HepG2 (cell line): ENCODE data around the gene OVOL3. TPM values are rescaled to one million over a fixed set of nuclear protein-coding genes. Genes with fewer than 3 reads are reported as not detected.

Experiments
- CBX5 ChIP-seq: sonication (generic); formaldehyde crosslinking; IDR thresholded peaks from 2 replicates; pipeline ENCODE4 v1.4.0; 2020; ENCODE audit warnings: missing genetic modification reagents, borderline replicate concordance
- ERF ChIP-seq: IDR thresholded peaks from 2 replicates; pipeline ENCODE4 v1.6.1; 2018; ENCODE audit warnings: missing biosample characterization, missing genetic modification reagents
- HOXA7 ChIP-seq: sonication (generic); formaldehyde crosslinking; IDR thresholded peaks from 2 replicates; pipeline ENCODE4 v1.8.1; 2022; ENCODE audit warnings: mild to moderate bottlenecking, missing genetic modification reagents, moderate library complexity
- KLF15 ChIP-seq: sonication (generic); formaldehyde crosslinking; IDR thresholded peaks from 2 replicates; pipeline ENCODE4 v1.8.1; 2023; ENCODE audit warnings: borderline replicate concordance, mild to moderate bottlenecking, inconsistent platforms, missing genetic modification reagents, mixed read lengths
- RBM22 ChIP-seq: fragments of 200-400 bp; formaldehyde crosslinking; optimal IDR thresholded peaks from 2 replicates; pipeline ENCODE3; 2017; ENCODE audit warnings: mild to moderate bottlenecking, low read length, moderate library complexity
- TBX3 ChIP-seq: fragments of 450-650 bp; IDR thresholded peaks from 2 replicates; pipeline ENCODE4 v1.6.1; 2017; ENCODE audit warnings: antibody characterized with exemption, mild to moderate bottlenecking, inconsistent platforms, borderline replicate concordance
- ZBTB7A ChIP-seq: sonication (generic); formaldehyde crosslinking; IDR thresholded peaks from 2 replicates; pipeline ENCODE4 v1.8.0; 2022; ENCODE audit warnings: mild to moderate bottlenecking, missing genetic modification reagents
- ZFP1 ChIP-seq: IDR thresholded peaks from 2 replicates; pipeline ENCODE4 v1.6.1; 2016
- ZNF484 ChIP-seq: sonication (generic); formaldehyde crosslinking; IDR thresholded peaks from 2 replicates; pipeline ENCODE4 v1.5.1; 2020; ENCODE audit warnings: mild to moderate bottlenecking, low read depth, missing genetic modification reagents, borderline replicate concordance
- polyA plus RNA-seq, 8 experiments: library from polyadenylated mRNA; depleted of rRNA in 3 of 8; stranded (reverse) in 7 of 8; unstranded in 1 of 8; fragments of >200 nt; fragmentation: Illumina TruSeq in 4 of 8; extraction: Trizol in 4 of 8; gene quantifications; 2 replicates each; pipeline versions ENCODE4 v1.2.1 to v1.2.3, GENCODE V29; 2011 to 2016; ENCODE audit warnings: low read depth in 4 of 8, missing spikeins in 1 of 8, mixed read lengths in 1 of 8; ENCODE audit not compliant: insufficient read depth in 1 of 8
- total RNA-seq, 5 experiments: library from RNA; depleted of rRNA; stranded (reverse); fragments of >200 nt; fragmentation: Illumina TruSeq; extraction: Trizol; gene quantifications; 2 replicates each; pipeline ENCODE4 v1.2.3, GENCODE V29; 2016; ENCODE audit warnings: low read depth in 1 of 5
- TF ChIP-seq, protein P1 (sequence below): IDR thresholded peaks from 2 replicates; pipeline ENCODE4 v1.6.1; 2016; ENCODE audit warnings: missing compliant biosample characterization, missing genetic modification reagents, borderline replicate concordance
- TF ChIP-seq, protein P2 (sequence below): IDR thresholded peaks from 2 replicates; pipeline ENCODE4 v1.4.0; 2020; ENCODE audit warnings: mild to moderate bottlenecking, missing genetic modification reagents
- TF ChIP-seq, protein P3 (sequence below): IDR thresholded peaks from 2 replicates; pipeline ENCODE4 v1.6.1; 2016; ENCODE audit warnings: low read depth
- TF ChIP-seq, protein P4 (sequence below): sonication (generic); formaldehyde crosslinking; IDR thresholded peaks from 2 replicates; pipeline ENCODE4 v1.4.0; 2020; ENCODE audit warnings: missing genetic modification reagents, borderline replicate concordance
- TF ChIP-seq, protein P5 (sequence below): sonication (generic); formaldehyde crosslinking; IDR thresholded peaks from 2 replicates; pipeline ENCODE4 v1.4.0; 2020; ENCODE audit warnings: mild to moderate bottlenecking, missing genetic modification reagents

Gene OVOL3
- total and polyA plus RNA-seq, 2 of the 13 experiments (the other 11 are each of a cell fraction or from before 2014, with no cell fraction given), result not detected

DNA sequence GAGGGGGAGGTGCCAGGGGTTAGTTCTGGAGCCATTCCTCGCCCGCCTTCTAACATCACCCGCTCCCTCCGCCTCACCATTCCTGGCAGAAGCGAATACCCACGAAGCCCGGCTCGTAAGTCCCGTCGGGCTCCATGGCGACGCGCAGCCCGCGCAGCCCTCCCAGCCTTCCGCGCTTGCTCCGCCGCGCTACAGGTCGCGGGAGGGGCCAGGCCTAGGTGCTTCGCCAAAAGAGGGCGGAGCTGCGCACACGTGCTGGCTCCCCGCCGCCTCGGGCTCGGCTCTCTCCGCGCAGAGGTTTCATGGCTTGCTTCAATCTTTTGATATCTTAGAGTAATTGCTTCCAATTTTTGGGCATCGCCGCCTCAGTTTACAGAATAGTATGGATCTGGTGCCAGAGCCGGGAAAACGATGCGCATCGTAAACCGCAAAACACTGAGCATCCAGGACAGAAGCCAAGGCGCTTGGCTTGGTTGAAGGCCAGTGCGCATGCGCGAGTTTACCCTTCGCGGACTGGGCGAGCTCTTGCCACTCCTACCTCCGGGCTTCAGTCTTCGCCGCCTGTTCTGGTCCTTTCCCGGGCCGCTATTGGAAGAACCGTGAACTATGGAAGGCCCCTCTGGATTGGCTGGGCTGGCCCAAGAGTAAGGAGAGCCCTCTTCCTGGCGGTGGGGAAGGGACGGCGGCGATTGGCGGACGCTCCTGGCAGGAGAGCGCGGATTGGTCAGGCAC, 3.9 kb downstream of the OVOL3 start, which contains the start of gene POLR2I (continued):
- peak; percentile 23 for TF ChIP-seq RBM22
- no peak for TF ChIP-seq HOXA7 (CRISPR knock-in tag)
- TF ChIP-seq KLF15, result 0 out of 2 replicates have a peak, but pooled peaks have one; percentile 87
- no peak for TF ChIP-seq ZFP1 (CRISPR knock-in tag)
- peak; percentile 79; the same call in 1 of the 2 replicates for TF ChIP-seq CBX5
- no peak for TF ChIP-seq TBX3
- TF ChIP-seq, protein P1, sequence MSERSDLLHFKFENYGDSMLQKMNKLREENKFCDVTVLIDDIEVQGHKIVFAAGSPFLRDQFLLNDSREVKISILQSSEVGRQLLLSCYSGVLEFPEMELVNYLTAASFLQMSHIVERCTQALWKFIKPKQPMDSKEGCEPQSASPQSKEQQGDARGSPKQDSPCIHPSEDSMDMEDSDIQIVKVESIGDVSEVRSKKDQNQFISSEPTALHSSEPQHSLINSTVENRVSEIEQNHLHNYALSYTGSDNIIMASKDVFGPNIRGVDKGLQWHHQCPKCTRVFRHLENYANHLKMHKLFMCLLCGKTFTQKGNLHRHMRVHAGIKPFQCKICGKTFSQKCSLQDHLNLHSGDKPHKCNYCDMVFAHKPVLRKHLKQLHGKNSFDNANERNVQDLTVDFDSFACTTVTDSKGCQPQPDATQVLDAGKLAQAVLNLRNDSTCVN (CRISPR knock-in tag), result peak; percentile 58; the same call in 1 of the 2 replicates
- TF ChIP-seq ZBTB7A (CRISPR knock-in tag), result no peak
- TF ChIP-seq, protein P2, sequence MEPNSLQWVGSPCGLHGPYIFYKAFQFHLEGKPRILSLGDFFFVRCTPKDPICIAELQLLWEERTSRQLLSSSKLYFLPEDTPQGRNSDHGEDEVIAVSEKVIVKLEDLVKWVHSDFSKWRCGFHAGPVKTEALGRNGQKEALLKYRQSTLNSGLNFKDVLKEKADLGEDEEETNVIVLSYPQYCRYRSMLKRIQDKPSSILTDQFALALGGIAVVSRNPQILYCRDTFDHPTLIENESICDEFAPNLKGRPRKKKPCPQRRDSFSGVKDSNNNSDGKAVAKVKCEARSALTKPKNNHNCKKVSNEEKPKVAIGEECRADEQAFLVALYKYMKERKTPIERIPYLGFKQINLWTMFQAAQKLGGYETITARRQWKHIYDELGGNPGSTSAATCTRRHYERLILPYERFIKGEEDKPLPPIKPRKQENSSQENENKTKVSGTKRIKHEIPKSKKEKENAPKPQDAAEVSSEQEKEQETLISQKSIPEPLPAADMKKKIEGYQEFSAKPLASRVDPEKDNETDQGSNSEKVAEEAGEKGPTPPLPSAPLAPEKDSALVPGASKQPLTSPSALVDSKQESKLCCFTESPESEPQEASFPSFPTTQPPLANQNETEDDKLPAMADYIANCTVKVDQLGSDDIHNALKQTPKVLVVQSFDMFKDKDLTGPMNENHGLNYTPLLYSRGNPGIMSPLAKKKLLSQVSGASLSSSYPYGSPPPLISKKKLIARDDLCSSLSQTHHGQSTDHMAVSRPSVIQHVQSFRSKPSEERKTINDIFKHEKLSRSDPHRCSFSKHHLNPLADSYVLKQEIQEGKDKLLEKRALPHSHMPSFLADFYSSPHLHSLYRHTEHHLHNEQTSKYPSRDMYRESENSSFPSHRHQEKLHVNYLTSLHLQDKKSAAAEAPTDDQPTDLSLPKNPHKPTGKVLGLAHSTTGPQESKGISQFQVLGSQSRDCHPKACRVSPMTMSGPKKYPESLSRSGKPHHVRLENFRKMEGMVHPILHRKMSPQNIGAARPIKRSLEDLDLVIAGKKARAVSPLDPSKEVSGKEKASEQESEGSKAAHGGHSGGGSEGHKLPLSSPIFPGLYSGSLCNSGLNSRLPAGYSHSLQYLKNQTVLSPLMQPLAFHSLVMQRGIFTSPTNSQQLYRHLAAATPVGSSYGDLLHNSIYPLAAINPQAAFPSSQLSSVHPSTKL (CRISPR knock-in tag), result peak; percentile 47; the same call in 1 of the 2 replicates
- peak; percentile 91 for TF ChIP-seq ERF (CRISPR knock-in tag)
- no peak; the same call in 1 of the 2 replicates for TF ChIP-seq ZNF484 (CRISPR knock-in tag)
- TF ChIP-seq, protein P3, sequence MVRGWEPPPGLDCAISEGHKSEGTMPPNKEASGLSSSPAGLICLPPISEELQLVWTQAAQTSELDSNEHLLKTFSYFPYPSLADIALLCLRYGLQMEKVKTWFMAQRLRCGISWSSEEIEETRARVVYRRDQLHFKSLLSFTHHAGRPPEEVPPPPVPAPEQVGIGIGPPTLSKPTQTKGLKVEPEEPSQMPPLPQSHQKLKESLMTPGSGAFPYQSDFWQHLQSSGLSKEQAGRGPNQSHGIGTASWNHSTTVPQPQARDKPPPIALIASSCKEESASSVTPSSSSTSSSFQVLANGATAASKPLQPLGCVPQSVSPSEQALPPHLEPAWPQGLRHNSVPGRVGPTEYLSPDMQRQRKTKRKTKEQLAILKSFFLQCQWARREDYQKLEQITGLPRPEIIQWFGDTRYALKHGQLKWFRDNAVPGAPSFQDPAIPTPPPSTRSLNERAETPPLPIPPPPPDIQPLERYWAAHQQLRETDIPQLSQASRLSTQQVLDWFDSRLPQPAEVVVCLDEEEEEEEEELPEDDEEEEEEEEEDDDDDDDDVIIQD (CRISPR knock-in tag), result no peak
- TF ChIP-seq, protein P4, sequence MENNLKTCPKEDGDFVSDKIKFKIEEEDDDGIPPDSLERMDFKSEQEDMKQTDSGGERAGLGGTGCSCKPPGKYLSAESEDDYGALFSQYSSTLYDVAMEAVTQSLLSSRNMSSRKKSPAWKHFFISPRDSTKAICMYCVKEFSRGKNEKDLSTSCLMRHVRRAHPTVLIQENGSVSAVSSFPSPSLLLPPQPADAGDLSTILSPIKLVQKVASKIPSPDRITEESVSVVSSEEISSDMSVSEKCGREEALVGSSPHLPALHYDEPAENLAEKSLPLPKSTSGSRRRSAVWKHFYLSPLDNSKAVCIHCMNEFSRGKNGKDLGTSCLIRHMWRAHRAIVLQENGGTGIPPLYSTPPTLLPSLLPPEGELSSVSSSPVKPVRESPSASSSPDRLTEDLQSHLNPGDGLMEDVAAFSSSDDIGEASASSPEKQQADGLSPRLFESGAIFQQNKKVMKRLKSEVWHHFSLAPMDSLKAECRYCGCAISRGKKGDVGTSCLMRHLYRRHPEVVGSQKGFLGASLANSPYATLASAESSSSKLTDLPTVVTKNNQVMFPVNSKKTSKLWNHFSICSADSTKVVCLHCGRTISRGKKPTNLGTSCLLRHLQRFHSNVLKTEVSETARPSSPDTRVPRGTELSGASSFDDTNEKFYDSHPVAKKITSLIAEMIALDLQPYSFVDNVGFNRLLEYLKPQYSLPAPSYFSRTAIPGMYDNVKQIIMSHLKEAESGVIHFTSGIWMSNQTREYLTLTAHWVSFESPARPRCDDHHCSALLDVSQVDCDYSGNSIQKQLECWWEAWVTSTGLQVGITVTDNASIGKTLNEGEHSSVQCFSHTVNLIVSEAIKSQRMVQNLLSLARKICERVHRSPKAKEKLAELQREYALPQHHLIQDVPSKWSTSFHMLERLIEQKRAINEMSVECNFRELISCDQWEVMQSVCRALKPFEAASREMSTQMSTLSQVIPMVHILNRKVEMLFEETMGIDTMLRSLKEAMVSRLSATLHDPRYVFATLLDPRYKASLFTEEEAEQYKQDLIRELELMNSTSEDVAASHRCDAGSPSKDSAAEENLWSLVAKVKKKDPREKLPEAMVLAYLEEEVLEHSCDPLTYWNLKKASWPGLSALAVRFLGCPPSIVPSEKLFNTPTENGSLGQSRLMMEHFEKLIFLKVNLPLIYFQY (CRISPR knock-in tag), result peak; percentile 65; the same call in 1 of the 2 replicates
- TF ChIP-seq, protein P5, sequence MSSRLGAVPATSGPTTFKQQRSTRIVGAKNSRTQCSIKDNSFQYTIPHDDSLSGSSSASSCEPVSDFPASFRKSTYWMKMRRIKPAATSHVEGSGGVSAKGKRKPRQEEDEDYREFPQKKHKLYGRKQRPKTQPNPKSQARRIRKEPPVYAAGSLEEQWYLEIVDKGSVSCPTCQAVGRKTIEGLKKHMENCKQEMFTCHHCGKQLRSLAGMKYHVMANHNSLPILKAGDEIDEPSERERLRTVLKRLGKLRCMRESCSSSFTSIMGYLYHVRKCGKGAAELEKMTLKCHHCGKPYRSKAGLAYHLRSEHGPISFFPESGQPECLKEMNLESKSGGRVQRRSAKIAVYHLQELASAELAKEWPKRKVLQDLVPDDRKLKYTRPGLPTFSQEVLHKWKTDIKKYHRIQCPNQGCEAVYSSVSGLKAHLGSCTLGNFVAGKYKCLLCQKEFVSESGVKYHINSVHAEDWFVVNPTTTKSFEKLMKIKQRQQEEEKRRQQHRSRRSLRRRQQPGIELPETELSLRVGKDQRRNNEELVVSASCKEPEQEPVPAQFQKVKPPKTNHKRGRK, result no peak
